Measurements from ENCODE around the gene MMEL1.
"Not testable (repeated sequence)": the region's sequence is repeated elsewhere in the genome, so short reads cannot be mapped to it uniquely, and the experiment has no call there.

Gene MMEL1

DNA sequence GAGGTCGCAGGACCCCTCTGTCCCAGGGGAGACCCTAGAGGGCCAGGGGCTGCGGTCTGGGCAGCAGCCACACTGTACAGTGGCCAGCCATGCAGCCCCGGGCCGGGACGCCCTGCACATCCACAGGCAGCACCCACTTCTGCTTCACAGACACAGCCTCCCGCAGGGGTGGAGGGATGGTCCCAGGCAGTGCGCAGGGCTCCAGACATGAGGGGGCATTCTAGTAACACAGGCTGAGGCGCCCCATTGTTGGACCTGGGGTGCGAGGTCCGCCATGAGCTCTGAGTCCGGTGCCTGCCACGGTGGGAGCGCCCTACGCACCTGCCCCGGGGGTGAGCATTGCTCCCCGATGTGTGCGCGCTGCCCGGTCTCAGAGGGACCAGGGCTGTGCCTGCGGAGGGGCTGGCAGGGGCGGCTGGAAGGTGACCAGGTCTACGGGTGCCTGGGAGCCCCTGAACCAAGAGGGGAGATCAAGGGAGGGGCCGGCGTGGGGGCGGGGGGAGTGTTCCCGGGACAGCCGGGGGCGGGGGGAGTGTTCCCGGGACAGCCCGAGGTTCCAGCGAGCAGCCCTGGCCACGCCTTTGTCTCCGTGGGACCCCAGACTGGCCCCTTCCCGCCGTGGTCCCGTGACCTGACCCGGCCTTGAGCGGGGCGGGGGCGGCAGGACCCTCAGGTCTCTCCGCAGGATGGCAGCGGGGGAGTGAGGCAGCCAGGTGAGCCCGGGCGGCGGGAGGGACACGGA, 4.5 kb downstream of the MMEL1 start:
- no peak for DNase-seq (ENCODE audit: low read depth)

DNA sequence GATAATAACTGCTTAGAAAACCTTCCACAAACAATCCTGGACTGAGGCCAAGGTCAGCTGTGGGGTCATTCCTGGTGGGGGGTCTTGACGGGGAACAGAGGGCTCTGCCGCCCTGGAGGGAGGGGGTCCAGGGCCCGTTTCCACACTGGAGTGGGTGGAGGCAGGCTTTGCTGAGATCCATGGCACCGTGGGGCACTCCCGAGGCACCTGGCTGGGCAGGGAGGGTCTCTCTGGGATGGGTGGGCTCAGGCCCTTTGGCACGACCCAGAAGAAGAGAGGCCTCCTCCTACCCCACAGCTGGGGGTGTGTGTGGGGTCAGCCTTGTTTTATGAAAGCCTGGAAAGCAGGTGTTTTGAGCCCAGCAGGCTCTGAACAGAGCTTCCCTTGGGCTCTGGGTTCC, 5.1 kb downstream of the MMEL1 start:
- no peak for DNase-seq (ENCODE audit: low read depth)

DNA sequence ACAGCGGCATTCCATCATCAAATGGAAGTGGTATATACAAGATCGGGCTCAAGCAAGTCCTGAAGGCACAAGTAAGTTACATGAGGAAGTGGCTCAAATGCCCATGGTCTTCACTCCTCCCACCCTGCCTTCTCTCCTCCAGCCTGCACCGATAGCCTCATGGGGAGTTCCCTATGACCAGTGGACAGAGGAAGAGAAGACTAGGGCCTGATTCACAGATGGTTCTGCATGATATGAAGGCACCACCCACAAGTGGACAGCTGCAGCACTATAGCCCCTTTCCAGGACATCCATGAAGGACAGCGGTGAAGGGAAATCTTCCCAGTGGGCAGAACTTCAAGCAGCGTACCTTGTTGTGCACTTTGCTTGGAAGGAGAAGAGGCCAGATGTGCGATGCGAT, 7.1 kb downstream of the MMEL1 start:
- not testable (repeated sequence) for DNase-seq (ENCODE audit: low read depth)

DNA sequence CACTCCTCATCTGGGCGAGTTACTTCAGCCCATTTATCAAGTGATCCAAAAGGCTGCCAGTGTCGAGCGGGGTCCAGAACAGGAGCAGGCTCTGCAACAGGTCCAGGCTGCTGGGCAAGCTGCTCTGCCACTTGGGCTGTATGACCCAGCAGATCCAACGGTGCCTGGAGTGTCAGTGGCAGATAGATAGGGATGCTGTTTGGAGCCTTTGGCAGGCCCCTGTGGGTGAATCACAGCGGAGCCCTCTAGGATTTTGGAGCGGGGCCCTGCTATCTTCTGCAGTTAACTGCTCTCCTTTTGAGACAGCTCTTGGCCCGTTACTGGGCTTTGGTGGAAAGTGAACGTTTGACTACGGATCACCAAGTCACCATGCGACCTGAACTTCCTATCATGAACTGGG, 7.5 kb downstream of the MMEL1 start:
- no peak for DNase-seq (ENCODE audit: low read depth)

DNA sequence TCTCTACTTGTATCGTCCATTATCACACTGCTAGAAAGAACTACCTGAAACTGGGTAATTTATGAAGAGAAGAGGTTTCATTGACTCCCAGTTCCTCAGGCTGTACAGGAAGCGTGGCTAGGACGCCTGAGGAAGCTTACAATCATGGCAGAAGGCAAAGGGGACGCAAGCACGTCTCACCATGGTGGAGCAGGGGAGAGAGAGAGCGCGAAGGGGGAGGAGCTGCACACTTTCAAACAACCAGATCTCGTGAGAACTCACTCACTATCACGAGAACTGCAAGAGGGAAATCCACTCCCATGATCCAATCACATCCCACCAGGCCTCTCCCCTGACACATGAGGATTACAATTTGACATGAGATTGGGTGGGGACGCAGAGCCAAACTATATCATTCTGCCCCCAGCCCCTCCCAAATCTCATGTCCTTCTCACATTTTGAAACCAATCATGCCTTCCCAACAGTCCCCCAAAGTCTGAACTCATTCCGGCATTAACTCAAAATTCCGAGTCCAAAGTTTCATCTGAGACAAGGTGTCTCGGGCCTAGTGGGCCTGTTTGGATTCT, 8.0 kb downstream of the MMEL1 start:
- no peak for DNase-seq (ENCODE audit: low read depth)

DNA sequence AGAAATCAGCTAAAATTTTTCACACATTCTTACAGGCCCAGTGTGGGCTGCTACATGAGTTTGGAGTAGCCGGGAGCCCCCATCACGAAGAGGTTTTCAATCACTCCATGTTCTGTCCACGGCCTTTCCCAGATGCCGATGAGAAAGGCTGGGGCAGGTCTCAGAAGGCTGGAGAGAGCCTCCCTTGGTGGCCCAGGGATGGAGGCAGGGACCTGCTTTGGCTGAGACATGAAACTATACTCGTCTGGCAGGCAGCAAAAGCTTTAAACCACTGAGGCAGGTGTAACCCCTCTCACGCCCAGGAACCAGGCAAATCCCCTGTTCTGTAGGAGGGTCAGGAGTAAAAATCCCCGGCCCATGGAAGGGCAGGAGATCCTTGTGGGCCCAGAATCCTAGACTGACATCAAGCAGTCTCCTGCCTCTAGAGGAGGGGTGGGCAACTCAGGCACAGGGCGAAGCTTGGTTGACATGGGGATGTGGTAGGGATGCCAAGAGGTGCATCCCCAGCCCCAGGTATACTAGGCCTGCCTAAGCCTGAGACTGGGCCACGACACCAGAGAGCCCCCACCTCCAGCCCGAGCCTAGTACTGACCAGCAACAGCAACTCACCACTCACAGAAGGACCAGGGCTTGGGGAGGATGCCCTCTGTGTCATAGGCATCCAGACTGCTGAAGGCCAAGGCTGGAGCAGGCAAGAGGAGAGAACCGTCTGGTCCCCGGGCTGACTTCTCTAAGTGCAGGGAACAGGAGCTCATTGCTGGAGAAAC, 9.1 kb downstream of the MMEL1 start:
- no peak for DNase-seq (ENCODE audit: low read depth)

DNA sequence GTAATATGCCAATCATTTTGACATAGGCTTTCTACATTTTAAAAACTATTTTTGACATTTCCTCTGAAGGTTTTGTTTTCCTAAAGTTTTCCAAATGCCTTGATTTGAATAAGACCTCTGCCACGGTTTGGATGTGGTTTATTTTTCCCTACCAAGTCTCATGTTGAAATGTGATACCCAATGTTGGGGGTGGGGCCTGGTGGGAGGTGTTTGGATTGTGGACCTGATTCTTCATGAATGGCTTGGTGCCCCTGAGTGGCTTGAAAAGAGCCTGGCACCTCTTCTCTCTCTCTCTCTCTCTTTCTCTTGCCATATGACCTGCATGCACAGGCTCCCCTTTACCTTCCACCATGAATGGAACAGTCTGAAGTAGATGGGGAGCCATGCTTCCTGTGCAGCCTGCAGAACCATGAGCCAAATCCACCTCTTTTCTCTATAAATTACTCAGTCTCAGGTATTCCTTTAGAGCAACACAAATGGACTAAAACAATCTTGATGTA, 14.8 kb downstream of the MMEL1 start:
- no peak for DNase-seq (ENCODE audit: low read depth)

DNA sequence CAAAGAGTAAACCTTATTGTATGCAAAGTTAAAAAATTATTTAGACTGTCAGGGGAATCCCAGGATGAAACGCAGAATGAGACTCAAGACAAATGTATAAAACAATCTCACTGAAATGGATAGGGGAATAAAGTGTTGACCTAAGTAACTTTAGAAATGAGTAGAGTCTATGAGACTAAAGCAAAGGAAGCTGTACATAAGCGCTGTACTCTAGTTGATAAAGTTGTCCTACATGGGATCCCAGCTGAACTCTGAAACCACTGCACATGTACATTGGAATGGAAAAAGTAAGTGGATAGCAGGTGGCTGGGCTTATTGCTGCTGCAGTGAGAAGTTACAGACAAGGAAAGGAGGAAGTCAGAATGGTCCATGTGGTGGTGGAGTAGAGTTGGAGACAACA, 18.7 kb downstream of the MMEL1 start:
- no peak for DNase-seq (ENCODE audit: low read depth)

DNA sequence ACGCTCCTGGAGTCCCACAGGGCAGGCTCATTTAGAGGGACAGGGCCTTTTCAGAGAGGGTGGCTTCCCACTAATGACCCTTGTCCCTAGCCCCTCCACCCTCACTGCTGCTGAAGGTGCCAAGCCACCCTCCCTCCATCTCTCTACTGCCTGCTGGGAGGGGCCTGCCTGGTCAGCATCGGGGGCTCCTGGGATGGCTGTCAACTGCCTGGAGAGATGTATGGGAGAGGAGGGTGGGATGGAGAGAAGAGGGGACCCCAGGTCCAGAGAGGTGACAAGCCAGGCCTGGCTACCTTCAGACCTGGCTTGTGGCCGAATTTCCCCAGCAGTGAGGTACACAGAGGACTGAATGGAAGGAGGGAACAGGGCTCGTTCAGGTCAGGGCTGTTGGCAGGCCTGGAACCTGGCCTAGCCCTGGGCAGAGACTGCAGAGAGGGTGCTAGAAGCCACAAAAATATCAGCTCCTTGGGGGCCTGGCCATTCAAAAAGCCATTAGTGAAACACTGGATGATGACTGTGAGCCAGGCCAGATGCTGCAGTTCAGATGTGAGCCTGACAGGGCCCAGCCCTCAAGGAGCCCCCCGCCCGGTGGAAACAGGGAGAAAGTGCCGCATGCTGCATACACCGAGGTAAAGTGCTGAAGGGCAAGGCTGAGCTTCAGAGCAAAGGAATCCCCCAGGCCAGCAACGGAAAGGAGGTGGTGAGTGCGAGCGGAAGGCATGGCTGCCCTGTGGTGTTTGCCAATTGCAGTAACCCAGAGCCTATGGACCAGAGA, 20.0 kb downstream of the MMEL1 start:
- no peak for DNase-seq (ENCODE audit: low read depth)

DNA sequence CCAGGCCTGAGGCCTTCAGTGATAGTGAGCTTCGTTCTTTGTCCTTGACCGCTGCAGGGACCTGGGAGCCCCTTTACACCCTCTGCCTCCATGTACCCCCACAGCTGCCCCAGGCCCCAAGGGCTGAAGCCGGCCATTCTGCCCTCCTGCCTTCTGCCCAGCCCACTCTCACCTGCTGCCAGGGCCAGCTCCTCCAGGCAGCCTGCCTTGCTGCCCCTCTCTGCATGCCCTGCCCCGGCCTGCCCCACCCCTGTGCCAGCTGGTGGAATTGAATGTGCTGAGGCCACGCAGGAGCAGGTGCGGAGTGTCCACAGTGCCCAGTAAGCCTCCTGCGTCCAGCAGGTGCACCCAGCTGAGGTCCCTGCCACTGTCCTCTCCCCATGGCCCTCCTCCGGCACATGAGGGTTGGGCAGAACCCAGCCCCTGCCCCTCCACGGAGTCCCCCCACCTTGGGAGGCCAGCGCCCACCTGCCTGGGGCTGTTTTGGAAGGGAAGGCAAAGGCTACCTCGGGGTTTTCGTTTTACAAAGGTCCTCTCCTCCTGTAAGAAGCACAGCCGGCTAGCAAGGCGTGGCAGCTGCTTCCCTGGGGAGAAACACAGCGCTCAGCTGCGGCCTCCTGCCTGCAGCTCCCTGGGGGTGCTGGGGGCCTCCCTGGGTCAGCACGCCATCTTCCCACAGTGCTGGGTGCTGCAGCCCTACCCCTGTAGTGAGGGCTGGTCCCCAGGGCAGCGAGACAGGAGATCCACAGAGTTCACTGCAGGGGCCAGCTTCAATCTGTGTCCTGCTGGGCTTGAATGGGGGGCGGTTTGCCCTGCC, 21.0 kb downstream of the MMEL1 start:
- no peak for DNase-seq (ENCODE audit: low read depth)

DNA sequence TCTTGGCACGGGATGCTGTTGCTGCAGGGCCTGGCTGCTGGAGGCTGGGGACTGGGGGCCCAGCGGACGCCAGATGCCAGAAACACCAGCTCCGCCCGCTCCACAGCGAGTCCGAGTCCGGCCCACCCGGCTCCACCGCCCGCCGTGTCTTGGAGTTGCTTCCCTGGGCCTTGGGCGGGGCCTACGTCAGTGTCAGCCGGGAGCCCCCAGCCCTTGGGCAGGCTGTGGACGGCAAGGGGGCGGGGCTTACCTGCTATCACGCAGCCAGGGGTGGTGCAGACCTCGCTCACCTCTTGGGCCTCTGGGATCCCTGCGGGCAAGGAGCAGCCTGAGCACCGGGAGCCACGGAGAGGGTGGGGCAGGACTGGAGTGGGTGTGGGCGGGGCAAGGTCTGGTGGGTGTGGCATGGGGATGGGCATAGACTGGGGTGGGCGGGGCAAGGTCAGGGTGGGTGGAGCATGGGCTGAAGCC, 21.8 kb downstream of the MMEL1 start:
- DNase-seq (ENCODE audit: low read depth), result no peak

DNA sequence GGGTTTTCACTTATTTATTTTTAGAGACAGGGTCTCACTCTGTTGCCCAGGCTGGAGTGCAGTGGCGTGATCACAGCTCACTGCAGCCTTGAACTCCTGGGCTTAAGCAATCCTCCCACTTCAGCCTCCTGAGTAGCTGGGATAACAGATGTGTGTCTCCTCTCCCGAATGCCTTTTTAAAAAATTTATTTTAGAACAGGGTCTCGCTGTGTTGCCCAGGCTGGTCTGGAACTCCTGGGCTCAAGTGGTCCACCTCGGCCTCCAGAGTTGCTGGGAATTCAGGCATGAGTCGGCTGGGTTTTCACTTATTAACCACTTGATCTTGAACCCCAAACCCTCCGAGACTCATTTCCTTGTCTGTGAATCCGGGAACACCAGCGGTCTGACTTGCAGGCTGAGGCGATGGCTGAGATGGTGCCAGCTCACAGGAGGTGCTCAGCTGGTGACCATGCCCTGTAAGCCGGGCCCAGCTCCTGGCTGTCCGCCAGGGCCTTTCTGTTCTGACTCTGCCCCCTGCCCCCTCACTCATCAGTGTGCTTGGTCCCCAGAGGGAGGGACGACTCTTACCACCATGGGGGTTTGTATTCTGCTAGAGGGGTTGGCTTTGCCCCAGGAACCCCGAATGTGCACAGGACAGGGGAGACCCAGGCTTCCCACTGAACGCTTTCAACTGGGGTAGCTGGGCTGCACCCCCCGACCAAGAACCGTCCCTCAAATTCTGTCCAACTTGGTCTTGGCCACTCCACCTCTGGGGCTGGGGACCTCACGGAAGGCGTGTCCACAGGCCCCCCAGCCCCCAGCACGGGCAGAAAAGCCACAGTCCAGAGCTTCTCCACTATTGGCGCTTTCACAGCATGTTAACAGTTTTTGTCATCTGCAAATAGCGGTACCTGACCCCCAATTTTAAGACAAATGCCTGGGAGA, 22.5 kb downstream of the MMEL1 start:
- no peak for DNase-seq (ENCODE audit: low read depth)

DNA sequence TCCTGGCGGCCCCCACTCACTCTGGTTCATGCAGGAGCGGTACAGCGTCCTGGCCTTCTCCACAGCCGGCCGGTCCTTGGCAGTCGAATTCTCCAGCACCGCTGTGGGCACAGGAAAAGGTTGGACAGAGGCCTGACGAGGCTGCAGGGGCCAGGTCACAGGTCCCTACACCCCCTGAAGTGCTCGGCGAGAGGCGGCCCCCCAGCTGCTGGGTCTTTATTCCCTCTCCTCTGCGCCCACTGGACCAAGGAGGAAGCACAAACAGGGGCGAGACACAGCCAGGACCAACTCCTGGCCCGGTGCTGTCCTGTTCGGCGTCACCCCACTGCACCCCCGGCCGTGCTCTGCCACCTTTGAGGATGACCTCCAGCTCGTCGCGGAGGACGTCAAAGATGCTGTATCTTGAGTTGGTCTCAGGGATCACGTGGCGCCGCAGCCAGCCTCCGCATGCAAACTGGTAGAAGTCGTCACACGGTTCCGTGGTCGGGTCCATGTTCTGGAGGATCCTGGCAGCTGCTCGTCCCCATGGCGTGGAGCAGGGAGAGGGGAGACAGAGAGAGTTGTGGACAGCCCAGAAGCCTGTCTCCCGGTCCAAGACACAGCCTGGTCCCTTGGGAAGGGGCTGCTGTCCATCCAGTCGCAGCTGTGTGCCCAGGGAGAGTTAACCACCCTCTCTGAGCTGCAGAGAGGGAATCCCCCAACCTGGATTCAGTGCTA, 23.3 kb downstream of the MMEL1 start:
- DNase-seq (ENCODE audit: low read depth), result no peak

DNA sequence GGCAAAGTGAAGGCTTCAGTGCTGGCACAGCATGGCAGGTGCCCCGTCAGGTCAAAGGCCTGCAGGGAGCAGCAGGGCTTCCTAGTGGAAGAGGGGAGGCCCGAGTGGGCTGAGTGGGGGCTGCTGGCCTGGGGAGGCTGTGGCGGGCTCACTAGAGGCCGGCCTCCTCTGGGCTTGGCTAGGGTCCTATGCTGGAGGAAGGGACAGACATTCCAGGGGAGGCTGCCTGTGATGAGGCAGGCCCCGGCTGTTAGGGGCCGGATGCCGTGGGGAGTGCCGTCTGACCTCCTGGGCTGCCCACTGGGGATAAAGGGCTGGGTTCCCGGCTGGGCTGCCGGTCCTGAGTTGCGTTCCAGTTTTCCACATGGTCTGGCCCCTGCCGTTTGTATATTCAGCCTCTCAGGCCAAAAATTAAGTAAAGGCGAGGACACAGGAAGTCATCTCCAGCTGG, 25.1 kb downstream of the MMEL1 start:
- DNase-seq (ENCODE audit: low read depth), result no peak

DNA sequence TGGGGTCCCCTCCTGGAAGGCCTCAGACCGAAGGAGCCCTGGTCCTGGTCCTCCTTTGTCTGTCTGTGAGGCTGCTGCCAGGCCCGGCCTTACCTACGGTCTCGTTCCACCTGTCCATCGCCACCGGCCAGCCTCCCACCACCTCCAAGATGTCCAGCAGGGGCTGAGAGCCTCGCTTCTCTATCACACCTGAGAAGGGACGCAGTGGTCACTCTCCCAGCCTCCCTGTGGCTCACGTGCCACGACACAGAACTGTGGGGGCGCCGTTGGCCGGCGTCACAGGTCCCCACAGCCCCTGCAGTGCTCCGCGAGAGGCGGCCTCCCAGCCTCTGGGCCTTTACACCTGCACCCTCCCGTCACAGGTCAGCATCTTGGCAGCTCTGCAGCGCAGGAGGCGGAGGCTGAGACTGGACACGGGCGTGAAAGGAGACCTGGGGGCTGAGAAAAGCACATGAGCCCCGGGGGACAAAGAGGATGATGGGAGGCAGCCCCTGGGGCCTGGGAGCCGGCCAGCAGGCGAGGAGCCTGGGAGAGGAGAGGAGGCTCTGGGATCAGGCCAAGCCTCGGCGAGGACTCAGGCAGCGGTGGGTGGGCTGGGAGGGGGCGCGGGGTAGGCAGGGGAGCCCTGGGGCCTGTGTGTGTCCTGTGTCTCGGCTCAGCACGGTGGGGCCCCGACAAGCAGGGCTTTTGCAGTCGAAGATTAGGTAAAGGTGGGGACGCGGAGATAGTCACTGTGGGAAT, 25.8 kb downstream of the MMEL1 start:
- no peak for DNase-seq (ENCODE audit: low read depth)

DNA sequence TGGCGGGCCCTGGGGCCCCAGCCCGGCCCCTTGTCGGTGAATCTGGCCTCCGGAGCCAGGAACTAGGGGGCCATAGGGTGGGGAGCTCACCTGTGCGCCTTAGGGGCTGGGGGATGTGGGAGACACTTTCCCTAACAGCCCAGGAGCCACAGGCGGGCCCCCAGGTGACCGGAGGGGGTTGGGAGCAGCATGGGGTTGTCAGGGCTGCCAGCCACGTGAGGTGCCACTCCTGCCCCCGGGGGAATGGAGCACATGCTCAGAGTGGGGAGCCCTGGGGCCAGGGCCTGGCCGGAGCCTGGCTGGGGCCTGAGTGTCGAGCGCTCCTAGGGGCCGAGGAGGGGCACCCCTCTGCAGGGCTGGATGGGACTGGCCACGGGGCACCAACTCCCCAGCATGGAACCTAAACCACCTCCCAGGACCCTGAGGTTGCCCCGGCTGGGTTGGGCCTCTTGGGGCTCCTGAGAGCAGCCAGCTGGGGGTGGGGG, 26.4 kb downstream of the MMEL1 start:
- DNase-seq (ENCODE audit: low read depth), result no peak

DNA sequence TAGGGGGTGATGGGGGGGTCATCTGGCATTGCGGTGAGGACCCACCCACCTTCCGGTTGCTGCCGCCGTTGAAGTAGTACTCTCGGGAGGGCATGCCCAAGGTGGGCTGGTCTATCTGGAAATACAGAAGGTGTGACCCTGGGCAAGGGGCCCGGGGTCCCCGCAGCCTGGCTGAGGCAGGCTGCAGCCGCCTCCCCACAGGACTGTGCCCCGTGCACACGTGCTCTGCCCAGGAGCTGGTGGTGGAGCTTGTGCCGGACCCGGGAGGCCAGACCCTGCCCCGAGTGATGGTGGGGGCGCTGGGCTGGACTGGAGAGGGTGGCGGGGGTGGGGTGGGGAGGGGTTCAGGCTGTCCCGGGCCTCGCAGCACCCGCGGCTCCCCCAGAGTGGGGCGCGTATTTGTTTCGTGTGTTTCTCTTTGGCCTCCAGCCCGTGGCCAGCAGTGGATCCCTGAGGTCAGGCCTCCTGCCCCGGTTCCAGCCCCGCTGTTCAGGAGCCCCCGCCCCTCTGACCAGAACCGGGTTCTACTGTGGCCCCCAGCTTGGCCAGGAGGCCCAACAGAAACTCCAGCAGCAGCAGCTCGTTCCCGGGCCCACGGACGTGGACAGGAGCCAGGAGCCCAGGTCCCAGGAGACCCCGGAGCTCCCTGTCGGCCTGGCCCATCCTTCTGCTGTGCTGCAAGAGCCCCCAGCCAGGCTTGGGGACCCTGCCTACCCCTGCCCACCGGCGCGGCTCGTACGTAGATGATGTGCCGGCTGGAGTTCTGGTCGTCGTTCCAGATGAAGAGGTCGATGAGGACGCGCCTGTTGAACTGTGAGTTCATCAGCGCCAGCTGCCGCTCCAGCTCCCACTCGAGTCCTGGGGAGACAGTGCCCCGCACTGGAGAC, 27.1 kb downstream of the MMEL1 start:
- no peak for DNase-seq (ENCODE audit: low read depth)

Measured in T-helper 22 cell (primary cell).